HepG2 (cell line): ENCODE data around the gene CSNK1D. TPM values are rescaled to one million over a fixed set of nuclear protein-coding genes. Genes with fewer than 3 reads are reported as not detected.

Source experiments
- ADNP ChIP-seq: sonication (generic); formaldehyde crosslinking; IDR thresholded peaks from 2 replicates; pipeline ENCODE4 v1.4.0; 2020; ENCODE audit warnings: missing genetic modification reagents
- ATF1 ChIP-seq: IDR thresholded peaks from 2 replicates; pipeline ENCODE4 v1.6.1; 2016; ENCODE audit warnings: mild to moderate bottlenecking, control low read depth
- CBX1 ChIP-seq: IDR thresholded peaks from one replicate; pipeline ENCODE4 v1.6.1; 2016; ENCODE audit warnings: antibody characterized with exemption, low read depth
- IKZF4 ChIP-seq: sonication (generic); formaldehyde crosslinking; IDR thresholded peaks from 2 replicates; pipeline ENCODE4 v1.5.1; 2020; ENCODE audit warnings: borderline replicate concordance, mild to moderate bottlenecking, low read depth, missing genetic modification reagents; ENCODE audit errors: not compliant biosample characterization
- KIAA2018 ChIP-seq: sonication (generic); formaldehyde crosslinking; IDR thresholded peaks from 2 replicates; pipeline ENCODE4 v1.5.0; 2020; ENCODE audit warnings: mild to moderate bottlenecking, missing genetic modification reagents, borderline replicate concordance
- MEF2D ChIP-seq: sonication (generic); formaldehyde crosslinking; IDR thresholded peaks from 2 replicates; pipeline ENCODE4 v1.5.1; 2020; ENCODE audit warnings: mild to moderate bottlenecking, missing genetic modification reagents
- MTF2 ChIP-seq: sonication (generic); formaldehyde crosslinking; IDR thresholded peaks from 2 replicates; pipeline ENCODE4 v1.5.0; 2020; ENCODE audit warnings: missing genetic modification reagents, borderline replicate concordance
- NFYC ChIP-seq: IDR thresholded peaks from 2 replicates; pipeline ENCODE4 v1.6.1; 2016; ENCODE audit warnings: missing genetic modification reagents, missing compliant biosample characterization
- RBAK ChIP-seq: sonication (generic); formaldehyde crosslinking; IDR thresholded peaks from 2 replicates; pipeline ENCODE4 v1.5.1; 2020; ENCODE audit warnings: mild to moderate bottlenecking, missing genetic modification reagents
- RFX1 ChIP-seq: fragments of 450-650 bp; IDR thresholded peaks from 2 replicates; pipeline ENCODE4 v1.6.1; 2017
- SCMH1 ChIP-seq: sonication (generic); formaldehyde crosslinking; IDR thresholded peaks from 2 replicates; pipeline ENCODE4 v1.9.0; 2021; ENCODE audit warnings: missing genetic modification reagents, mild to moderate bottlenecking, borderline replicate concordance
- SRY ChIP-seq: sonication (generic); formaldehyde crosslinking; IDR thresholded peaks from 2 replicates; pipeline ENCODE4 v1.8.0; 2022; ENCODE audit warnings: mild to moderate bottlenecking, missing genetic modification reagents
- ZKSCAN5 ChIP-seq: sonication (generic); formaldehyde crosslinking; IDR thresholded peaks from 2 replicates; pipeline ENCODE4 v1.5.1; 2020; ENCODE audit warnings: mild to moderate bottlenecking, missing genetic modification reagents
- ZMYM4 ChIP-seq: sonication (generic); formaldehyde crosslinking; IDR thresholded peaks from 2 replicates; pipeline ENCODE4 v1.8.1; 2023; ENCODE audit warnings: mild to moderate bottlenecking, missing genetic modification reagents
- ZNF274 ChIP-seq: sonication (generic); formaldehyde crosslinking; IDR thresholded peaks from 2 replicates; pipeline ENCODE4 v1.5.1; 2020; ENCODE audit warnings: mild to moderate bottlenecking, missing genetic modification reagents
- ZNF296 ChIP-seq: sonication (generic); formaldehyde crosslinking; conservative IDR thresholded peaks from 2 replicates; pipeline ENCODE4 v1.5.0; 2020; ENCODE audit warnings: mild to moderate bottlenecking, missing genetic modification reagents
- ZNF496 ChIP-seq: sonication (generic); formaldehyde crosslinking; IDR thresholded peaks from 2 replicates; pipeline ENCODE4 v1.8.1; 2023; ENCODE audit warnings: mild to moderate bottlenecking, moderate library complexity, missing genetic modification reagents; ENCODE audit not compliant: insufficient replicate concordance
- ZNF512 ChIP-seq: sonication (generic); formaldehyde crosslinking; IDR thresholded peaks from 2 replicates; pipeline ENCODE4 v1.4.0; 2020; ENCODE audit warnings: mild to moderate bottlenecking, missing genetic modification reagents
- ZNF556 ChIP-seq: sonication (generic); formaldehyde crosslinking; IDR thresholded peaks from 2 replicates; pipeline ENCODE4 v1.4.0; 2020; ENCODE audit warnings: mild to moderate bottlenecking, missing genetic modification reagents, borderline replicate concordance
- ZNF75D ChIP-seq: sonication (generic); formaldehyde crosslinking; IDR thresholded peaks from 2 replicates; pipeline ENCODE4 v1.8.1; 2023; ENCODE audit warnings: missing genetic modification reagents, mild to moderate bottlenecking, borderline replicate concordance
- ZNF766 ChIP-seq: sonication (generic); formaldehyde crosslinking; IDR thresholded peaks from 2 replicates; pipeline ENCODE4 v1.5.0; 2020; ENCODE audit warnings: missing genetic modification reagents, borderline replicate concordance
- ZNF878 ChIP-seq: sonication (generic); formaldehyde crosslinking; IDR thresholded peaks from 2 replicates; pipeline ENCODE4 v1.8.1; 2023; ENCODE audit warnings: mild to moderate bottlenecking, missing genetic modification reagents, moderate library complexity
- polyA plus RNA-seq, 8 experiments: library from polyadenylated mRNA; depleted of rRNA in 3 of 8; stranded (reverse) in 7 of 8; unstranded in 1 of 8; fragments of >200 nt; fragmentation: Illumina TruSeq in 4 of 8; extraction: Trizol in 4 of 8; gene quantifications; 2 replicates each; pipeline versions ENCODE4 v1.2.1 to v1.2.3, GENCODE V29; 2011 to 2016; ENCODE audit warnings: low read depth in 4 of 8, missing spikeins in 1 of 8, mixed read lengths in 1 of 8; ENCODE audit not compliant: insufficient read depth in 1 of 8
- total RNA-seq, 5 experiments: library from RNA; depleted of rRNA; stranded (reverse); fragments of >200 nt; fragmentation: Illumina TruSeq; extraction: Trizol; gene quantifications; 2 replicates each; pipeline ENCODE4 v1.2.3, GENCODE V29; 2016; ENCODE audit warnings: low read depth in 1 of 5

The CSNK1D gene
- total and polyA plus RNA-seq, 2 of the 13 experiments (the other 11 are each of a cell fraction or from before 2014, with no cell fraction given): 31.5 to 128 TPM

GRCh38 chr17:82239926-82240505 is 33.5 kb downstream of the CSNK1D start (continued):
- no peak; the same call in 1 of the 2 replicates for TF ChIP-seq ZNF512 (CRISPR knock-in tag)
- no peak for TF ChIP-seq ATF1 (CRISPR knock-in tag)
- no peak for TF ChIP-seq RFX1
- TF ChIP-seq KIAA2018 (CRISPR knock-in tag): 0 out of 2 replicates have a peak, but pooled peaks have one; percentile 93
- peak; percentile 21; the same call in 1 of the 2 replicates for TF ChIP-seq RBAK (CRISPR knock-in tag)
- TF ChIP-seq ZNF75D (CRISPR knock-in tag): no peak
- TF ChIP-seq NFYC (CRISPR knock-in tag): no peak
- no peak for TF ChIP-seq ADNP (CRISPR knock-in tag)
- peak; percentile 86; the same call in 1 of the 2 replicates for TF ChIP-seq ZNF296
- TF ChIP-seq ZNF766 (CRISPR knock-in tag): no peak
- TF ChIP-seq ZNF274: no peak
- peak; percentile 79 for TF ChIP-seq ZNF556 (CRISPR knock-in tag)
- peak; percentile 74 for TF ChIP-seq SRY (CRISPR knock-in tag)
- no peak for TF ChIP-seq SCMH1 (CRISPR knock-in tag)
- no peak for TF ChIP-seq CBX1
- no peak for TF ChIP-seq ZNF496
- TF ChIP-seq ZMYM4 (CRISPR knock-in tag): 0 out of 2 replicates have a peak, but pooled peaks have one; percentile 10
- TF ChIP-seq IKZF4 (CRISPR knock-in tag): no peak
- TF ChIP-seq ZNF878: no peak
- TF ChIP-seq ZKSCAN5: no peak
- no peak; the same call in 1 of the 2 replicates for TF ChIP-seq MTF2 (CRISPR knock-in tag)
- TF ChIP-seq MEF2D (CRISPR knock-in tag): peak; percentile 65; the same call in 1 of the 2 replicates
